GM18951 (cell line): ENCODE results near the gene UBTF.

Experiments
- POLR2A ChIP-seq: IDR thresholded peaks from 4 replicates; pipeline ENCODE4 v1.6.1; 2011; ENCODE audit warnings: mild to moderate bottlenecking; ENCODE audit not compliant: insufficient read length, insufficient read depth; ENCODE audit errors: extremely low read depth
- in situ Hi-C: fragments of 300-500 bp; cut with MboI; formaldehyde crosslinking; loops from one replicate; pipeline ENCODE4 v1.12.0; 2022; ENCODE audit warnings: low sequenced_read_pairs, mixed read lengths, inconsistent platforms; ENCODE audit not compliant: unreplicated experiment

UBTF gene

DNA sequence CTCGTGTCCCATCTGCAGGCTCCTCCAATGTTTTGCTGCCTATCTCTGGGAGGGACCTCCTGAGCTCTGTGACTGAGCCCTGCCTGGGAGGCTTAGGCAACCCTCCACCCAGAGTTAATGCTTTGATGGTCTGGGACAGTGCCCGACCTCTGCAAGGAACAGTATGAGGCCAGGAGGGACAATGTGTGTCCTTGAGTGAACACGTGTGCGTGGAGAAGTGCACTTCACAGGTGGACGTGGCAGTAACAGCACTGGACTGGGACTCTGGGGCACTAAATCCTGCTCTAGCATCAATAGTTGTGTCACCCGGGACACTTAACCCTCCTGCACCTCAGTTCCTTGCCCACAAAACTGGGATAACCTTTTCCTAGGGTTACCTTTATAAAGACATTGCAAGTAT lies 4.6 kb downstream of the UBTF start:
- no peak for TF ChIP-seq POLR2A
- in situ Hi-C loops: loop anchor here (25.0 kb wide), 1 partner anchor 297 kb away; the partner anchor contains the start of gene GPATCH8

DNA sequence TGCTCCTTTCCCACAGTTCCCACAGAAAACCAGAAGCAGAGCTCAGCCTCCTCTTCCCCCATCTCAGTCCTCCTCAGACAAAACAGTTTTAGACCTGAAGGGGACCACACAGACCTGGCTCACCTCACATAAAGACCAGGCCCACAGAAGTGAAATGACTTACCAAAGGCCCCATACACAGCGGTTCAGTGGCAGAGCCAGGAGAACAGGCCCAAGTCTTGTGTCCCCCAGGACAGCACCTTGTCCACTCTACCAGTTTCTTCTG lies 5.3 kb downstream of the UBTF start:
- in situ Hi-C loops: loop anchor here (25.0 kb wide), 1 partner anchor 298 kb away; the partner anchor contains the start of gene GPATCH8
- no peak for TF ChIP-seq POLR2A

DNA sequence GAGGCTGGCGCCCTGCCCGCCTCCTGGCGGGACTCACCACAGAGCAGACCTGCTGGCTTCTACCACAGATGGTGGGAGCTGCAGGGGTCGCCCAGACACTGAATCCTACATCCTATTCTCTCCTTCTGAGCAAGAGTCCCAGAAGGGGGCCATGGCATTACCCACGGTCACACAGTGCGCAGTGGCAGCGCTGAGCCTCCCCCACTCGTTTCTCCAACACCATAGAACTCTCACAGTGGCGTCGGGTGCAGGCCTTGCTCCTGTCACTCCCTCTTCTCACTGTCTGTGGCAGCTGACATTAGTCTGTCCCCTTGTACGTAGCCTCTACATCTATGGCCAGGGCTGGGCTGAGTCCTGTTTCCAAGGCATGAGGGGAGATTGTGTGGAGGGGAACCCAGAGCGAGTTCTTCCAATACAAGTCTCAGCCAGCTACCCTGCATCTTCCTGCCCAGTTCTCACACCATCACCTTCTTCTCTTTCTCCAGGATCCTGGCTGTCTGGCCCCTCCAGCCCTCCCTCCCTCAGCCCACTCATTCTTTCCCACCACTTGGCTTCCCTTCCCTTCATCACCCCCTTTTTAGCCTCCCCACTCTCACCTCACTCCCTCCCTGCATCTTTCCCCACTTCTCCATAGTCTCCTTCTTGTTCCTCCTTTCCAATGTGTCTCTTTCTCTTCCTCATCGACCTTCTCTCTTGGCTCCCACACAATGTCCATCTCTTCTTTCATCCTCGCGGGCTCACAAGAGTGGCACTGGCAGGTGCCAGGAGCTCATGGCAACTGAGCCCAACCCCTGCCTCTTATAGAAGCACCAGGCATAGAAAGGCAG lies 5.9 kb downstream of the UBTF start:
- in situ Hi-C loops: loop anchor here (25.0 kb wide), 1 partner anchor 299 kb away; the partner anchor contains the start of gene GPATCH8
- peak; percentile 8 for TF ChIP-seq POLR2A

DNA sequence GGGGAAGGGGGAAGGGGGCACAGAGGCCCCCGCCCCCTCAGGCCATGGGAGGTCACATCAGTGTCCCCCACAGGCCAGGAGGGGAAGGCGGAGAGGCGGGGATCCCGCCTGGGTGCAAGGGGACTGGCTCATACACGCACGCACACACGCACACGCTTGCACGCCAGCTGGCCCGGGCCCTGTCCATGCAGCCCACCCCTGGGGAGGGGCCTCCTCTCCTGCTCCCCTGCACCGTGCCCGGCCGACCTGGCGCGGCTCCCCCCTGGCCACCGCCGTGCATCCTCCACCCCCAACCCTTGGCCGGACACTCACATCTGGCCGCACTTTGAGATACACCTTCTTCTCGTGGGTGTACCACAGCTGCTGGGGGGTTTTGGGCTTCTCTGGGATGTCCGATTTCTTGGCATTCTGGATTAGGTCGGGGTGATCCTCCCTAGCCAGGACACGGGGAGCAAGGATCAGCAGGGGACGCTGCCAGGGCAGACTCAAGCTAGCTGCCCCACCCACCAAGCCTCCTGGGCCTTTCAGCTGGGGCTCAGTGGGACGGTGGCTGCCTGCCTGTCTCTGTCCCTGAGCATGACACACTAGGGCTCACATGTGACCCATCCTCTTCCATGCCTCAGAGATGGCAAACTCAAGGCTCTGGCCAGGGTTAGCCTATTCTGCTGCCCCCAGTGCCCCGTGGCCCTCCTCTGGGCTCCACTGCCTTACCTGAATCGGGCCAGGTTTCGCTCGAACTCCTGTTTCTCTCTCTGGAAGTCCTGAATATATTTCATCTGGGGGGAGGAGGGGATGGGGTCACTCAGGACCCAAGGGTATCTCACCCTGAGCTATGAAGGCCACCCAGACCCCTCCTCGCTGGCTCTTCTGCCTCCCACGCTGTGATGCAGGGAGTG lies 6.7 kb downstream of the UBTF start:
- in situ Hi-C loops: loop anchor here (25.0 kb wide), 1 partner anchor 300 kb away; the partner anchor contains the start of gene GPATCH8
- peak; percentile 4 for TF ChIP-seq POLR2A

DNA sequence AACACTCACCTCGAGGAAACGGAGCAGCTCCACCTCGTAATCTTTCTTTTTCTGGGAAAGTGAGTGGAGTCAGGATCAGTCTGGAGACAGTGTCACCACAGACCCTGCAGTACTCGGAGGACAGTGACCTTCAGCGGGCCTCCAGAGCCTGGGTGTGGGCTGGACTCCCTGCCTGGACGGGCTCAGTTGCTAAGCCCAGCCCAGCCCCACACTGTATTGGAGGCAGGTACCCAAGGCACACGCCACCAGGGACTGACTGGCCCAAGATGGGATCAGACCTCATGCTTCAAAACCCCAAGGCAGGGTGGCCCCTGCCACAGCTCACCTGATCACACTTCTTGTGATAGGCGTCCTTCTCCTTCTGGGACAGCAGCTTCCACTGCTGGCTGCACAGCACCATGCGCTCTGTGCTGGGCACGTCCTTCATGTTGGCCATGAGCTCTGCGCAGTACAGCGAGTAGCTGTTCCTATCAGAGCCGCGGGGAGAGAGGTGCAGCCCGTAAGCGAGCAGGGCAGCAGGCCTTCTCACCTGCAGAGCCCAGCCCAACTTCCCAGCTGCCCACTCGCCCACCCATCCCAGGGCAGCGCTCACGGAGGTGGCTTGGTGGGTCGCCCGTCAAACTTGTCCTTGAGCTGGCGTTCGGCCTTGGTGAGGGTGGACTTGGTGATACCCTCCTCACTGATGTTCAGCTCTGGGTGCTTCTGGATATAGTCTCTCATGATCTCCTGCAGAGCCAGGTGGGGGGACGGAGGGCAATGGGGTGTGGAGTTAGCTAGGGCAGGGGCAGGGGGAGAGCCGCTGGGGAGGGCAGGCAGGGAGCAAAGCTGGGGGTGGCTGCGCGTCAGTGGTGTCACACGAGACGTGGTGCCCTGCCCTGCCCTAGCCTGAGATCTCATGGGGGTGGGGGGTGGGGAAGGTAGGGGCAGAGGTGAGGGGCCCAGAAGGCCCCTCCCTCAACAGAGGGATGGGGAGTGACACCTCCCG lies 7.9 kb downstream of the UBTF start:
- TF ChIP-seq POLR2A: no peak
- in situ Hi-C loops: loop anchor here (25.0 kb wide), 1 partner anchor 301 kb away; the partner anchor contains the start of gene GPATCH8

DNA sequence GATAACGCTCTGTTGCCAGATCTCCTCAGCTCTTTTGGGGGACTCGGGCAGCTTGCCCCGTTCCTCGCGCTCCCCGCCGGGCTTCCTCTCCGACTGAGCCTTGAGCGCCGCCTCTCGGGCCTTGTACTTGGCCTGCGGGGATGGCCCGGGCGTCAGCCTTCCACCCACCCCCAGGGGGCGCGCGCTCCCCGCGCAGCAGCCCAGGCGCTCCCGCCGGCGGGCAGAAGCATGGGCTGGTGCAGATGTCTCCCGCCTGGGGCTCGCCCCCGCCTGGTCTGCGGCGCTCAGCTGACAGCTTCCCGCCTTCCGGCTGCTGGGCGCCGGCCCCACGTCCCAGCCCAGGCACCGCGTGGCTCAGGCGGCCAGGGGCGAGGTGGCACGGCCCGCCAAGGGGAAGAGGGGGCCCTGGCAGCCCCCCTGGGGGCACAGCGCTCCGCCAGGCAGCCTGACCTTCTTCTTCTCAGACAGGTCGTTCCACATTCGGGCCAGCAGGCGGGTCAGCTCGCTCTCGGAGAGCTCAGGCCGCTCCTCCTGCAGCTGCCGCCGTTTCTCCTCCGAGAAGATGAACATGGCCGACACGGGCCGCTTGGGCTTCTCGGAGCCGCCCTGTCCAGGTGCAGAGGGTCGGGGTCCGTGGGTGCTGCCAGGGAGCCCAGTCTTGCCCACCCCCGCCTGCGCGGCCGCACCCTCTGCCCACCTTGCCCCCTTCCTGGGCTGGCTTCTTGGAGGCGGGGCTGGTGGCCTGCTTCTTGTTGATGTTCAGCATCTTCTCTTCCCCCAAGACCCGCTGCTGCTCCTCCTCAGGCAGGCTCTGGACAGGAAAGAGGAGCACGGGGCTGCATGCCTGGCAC lies 8.9 kb downstream of the UBTF start:
- peak; percentile 41 for TF ChIP-seq POLR2A
- in situ Hi-C loops: loop anchor here (25.0 kb wide), 1 partner anchor 302 kb away; the partner anchor contains the start of gene GPATCH8

DNA sequence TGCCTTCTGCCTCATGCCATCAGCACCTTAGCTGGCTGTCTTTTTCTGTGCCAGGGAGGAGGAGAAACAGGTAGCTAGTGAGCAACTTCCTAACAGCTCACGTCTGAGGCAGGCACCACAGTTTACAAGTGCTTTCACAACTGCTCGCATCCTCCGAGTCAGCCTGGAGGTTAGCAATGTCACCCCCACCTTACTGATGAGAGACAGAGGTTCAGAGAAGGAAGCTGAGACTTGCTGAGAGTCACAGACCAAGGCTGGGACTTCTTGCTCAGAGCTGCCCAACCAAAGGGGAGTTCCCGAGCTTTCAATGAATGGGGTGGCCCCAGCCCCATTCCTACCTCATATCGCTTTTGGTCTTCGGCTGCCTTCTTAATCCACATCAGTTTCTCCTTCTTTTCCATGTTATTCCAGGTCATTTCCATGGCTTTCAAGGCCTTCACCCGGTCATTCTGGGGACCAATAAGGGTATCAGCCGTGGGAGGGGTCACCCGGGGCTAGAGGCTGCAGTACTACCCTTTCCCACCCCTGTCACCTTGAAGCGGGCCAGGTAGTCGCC lies 9.6 kb downstream of the UBTF start:
- in situ Hi-C loops: loop anchor here (25.0 kb wide), 1 partner anchor 302 kb away; the partner anchor contains the start of gene GPATCH8
- TF ChIP-seq POLR2A: no peak

DNA sequence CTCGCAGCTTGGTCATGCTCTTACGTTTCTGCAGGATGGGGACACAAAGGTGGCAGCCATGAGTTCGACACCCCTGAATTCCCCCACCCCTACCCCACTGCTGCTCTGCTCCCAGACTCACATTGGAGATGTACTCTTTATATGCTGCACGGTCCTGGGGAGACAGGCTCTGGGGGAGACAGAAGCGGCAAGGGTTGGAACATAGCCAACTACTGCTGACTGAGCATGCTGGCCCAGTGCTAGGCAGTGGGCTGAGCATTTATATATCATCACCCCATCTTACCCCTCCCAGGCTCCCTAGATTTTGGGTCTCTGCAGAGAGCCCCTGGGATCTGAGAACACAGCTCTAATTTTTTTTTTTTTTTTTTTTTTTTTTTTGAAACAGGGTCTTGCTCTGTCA lies 11.7 kb downstream of the UBTF start:
- in situ Hi-C loops: loop anchor here (25.0 kb wide), 1 partner anchor 305 kb away; the partner anchor contains the start of gene GPATCH8
- TF ChIP-seq POLR2A: no peak

DNA sequence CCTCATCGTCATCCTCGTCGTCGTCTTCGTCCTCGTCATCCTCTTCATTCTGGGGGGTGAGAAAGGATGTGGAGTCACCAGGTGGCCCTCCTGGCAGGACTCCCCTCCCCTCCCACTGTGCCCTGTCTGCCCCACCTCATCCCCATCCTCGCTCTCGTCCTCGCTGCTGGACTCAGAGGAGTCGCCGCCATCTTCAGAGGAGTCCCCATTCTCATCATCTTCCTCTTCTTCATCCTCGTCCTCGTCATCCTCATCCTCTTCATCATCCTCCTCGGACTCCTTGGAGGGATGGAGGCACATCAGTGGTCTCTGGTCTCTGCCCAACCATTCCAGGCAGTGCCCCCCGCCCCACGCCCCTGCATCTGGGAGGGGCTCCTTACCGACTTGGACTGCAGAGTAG lies 12.2 kb downstream of the UBTF start:
- in situ Hi-C loops: loop anchor here (25.0 kb wide), 1 partner anchor 305 kb away; the partner anchor contains the start of gene GPATCH8
- no peak for TF ChIP-seq POLR2A

DNA sequence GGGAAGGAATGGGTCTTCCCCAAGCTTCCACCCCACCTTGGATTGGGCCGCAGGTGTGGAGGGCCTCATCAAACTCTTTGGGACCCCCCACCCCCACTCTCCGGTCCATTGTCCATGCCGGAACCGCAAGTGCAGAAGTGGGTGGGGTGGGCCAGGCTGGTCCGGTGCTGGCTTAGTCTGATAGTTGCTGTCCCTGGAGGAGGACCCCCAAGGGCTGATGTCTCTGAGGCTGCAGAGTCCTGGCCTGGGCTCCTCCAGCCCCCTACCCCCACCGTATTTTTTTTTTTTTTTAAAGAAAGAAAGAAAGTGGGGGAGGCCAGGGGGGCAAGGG lies 12.7 kb downstream of the UBTF start:
- in situ Hi-C loops: loop anchor here (25.0 kb wide), 1 partner anchor 306 kb away; the partner anchor contains the start of gene GPATCH8
- TF ChIP-seq POLR2A: no peak
